ENCODE measurements around the gene ARMCX4. TPM values are rescaled to one million over a fixed set of nuclear protein-coding genes. Genes with fewer than 3 reads are reported as not detected.
A peak's percentile ranks its signal among the peaks of the same experiment; 100 is the strongest.

ARMCX4 gene
- total RNA-seq, result 10 to 100 TPM in 2 of 4 donors, 1 to 10 TPM in 2; 4.2 to 12.3 (median 8.4) TPM

- Histone ChIP-seq H3K27me3 (no peaks in the 10 kb centered on the region), H3K4me1 (peaks cover 0 to 6% (median 0%) of the 10 kb centered on the region in 4 donors), H3K27ac (replicated peaks in 1 of 4) (peak within 1 kb of the TSS; percentile 40 to 55 (median 50)), H3K36me3 (peaks cover 0 to 13% (median 3%) of the 10 kb centered on the region in 4 donors), H3K9me3 (no peaks in the 10 kb centered on the region), H3K4me3 (peak within 1 kb of the TSS; percentile 52 to 64 (median 54))
- WGBS, result 40% methylated on average over 30 of the region's 50 CpGs
- TF ChIP-seq POLR2AphosphoS5 (IDR thresholded peaks at IDR 0.05), result peak; percentile 36 to 62
- TF ChIP-seq, protein P1, sequence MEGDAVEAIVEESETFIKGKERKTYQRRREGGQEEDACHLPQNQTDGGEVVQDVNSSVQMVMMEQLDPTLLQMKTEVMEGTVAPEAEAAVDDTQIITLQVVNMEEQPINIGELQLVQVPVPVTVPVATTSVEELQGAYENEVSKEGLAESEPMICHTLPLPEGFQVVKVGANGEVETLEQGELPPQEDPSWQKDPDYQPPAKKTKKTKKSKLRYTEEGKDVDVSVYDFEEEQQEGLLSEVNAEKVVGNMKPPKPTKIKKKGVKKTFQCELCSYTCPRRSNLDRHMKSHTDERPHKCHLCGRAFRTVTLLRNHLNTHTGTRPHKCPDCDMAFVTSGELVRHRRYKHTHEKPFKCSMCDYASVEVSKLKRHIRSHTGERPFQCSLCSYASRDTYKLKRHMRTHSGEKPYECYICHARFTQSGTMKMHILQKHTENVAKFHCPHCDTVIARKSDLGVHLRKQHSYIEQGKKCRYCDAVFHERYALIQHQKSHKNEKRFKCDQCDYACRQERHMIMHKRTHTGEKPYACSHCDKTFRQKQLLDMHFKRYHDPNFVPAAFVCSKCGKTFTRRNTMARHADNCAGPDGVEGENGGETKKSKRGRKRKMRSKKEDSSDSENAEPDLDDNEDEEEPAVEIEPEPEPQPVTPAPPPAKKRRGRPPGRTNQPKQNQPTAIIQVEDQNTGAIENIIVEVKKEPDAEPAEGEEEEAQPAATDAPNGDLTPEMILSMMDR (IDR thresholded peaks at IDR 0.05), result no peak
- no peak for DNase-seq (ENCODE audit: extremely low spot score)
- intact Hi-C loops (cut with DNase I), result no loop called here
Observed at GRCh38 chrX:101485212-101485949, at the start of gene ARMCX4. Gene ARMCX4 (plus strand): TSS chrX:101485456. CDS start chrX:101488590, 3,134 bp downstream.

GRCh38 chrX:101442085-101442484 lies 43.2 kb upstream of the ARMCX4 start:
- intact Hi-C loops (cut with DNase I), result no loop called here
- no peak overlapping the region for H3K4me3 ChIP-seq
- no peaks in the 10 kb centered on the region for H3K4me1 ChIP-seq
- no peak overlapping the region for H3K27ac ChIP-seq (replicated peaks in 1 of 4)
- WGBS, result 75% methylated on average over 2 of the region's 2 CpGs
- TF ChIP-seq, protein P1 (IDR thresholded peaks at IDR 0.05), result no peak
- TF ChIP-seq POLR2AphosphoS5 (IDR thresholded peaks at IDR 0.05) (no peak), EP300 (IDR thresholded peaks at IDR 0.05) (no peak), POLR2A (IDR thresholded peaks at IDR 0.05; ENCODE audit: low read depth) (no peak)
- H3K9me3 ChIP-seq, result no peaks in the 10 kb centered on the region
- no peak for DNase-seq (ENCODE audit: extremely low spot score)
- peaks cover 4 to 38% (median 21%) of the 10 kb centered on the region in 4 donors for H3K36me3 ChIP-seq
- no peaks in the 10 kb centered on the region for H3K27me3 ChIP-seq

- Histone ChIP-seq H3K9me3 (no peaks in the 10 kb centered on the region), H3K27ac (replicated peaks in 1 of 4) (no peak overlapping the region), H3K4me1 (peaks cover 0 to 4% (median 0%) of the 10 kb centered on the region in 4 donors), H3K36me3 (peaks cover 0 to 25% (median 17%) of the 10 kb centered on the region in 4 donors), H3K27me3 (no peaks in the 10 kb centered on the region), H3K4me3 (no peak overlapping the region)
- TF ChIP-seq POLR2AphosphoS5 (IDR thresholded peaks at IDR 0.05) (no peak), POLR2A (IDR thresholded peaks at IDR 0.05; ENCODE audit: low read depth) (no peak)
- WGBS, result 92% methylated on average over 1 of the region's 1 CpG
- DNase-seq (ENCODE audit: extremely low spot score), result no peak
- intact Hi-C loops (cut with DNase I), result no loop called here
Observed at GRCh38 chrX:101449279-101449678, 36.0 kb upstream of the ARMCX4 start.

DNA sequence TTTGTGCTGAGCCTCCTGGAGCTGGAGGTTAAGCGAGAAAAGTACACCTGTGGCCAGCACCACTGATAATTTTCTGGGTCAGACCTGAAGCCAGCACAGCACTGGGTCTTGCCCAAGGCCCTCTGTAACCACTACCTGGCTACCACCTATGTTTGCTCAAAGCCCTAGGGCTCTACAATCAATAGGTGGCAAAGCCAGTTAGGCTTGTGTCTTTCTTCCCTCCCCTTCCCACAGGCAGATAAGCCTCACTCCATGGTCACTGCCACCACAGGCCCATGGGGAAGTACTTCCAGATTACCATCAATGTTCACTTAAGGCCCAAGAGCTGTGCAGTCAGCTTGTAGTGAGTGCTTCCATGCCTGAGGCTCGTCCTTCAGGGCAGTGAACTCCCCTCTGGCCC lies 35.2 kb upstream of the ARMCX4 start:
- peaks cover 0 to 4% (median 0%) of the 10 kb centered on the region in 4 donors for H3K4me1 ChIP-seq
- DNase-seq (ENCODE audit: extremely low spot score), result no peak
- no peak overlapping the region for H3K4me3 ChIP-seq
- intact Hi-C loops (cut with DNase I), result no loop called here
- TF ChIP-seq POLR2A (IDR thresholded peaks at IDR 0.05; ENCODE audit: low read depth) (no peak), POLR2AphosphoS5 (IDR thresholded peaks at IDR 0.05) (no peak), EP300 (IDR thresholded peaks at IDR 0.05) (no peak)
- TF ChIP-seq, protein P1 (IDR thresholded peaks at IDR 0.05), result no peak
- no peaks in the 10 kb centered on the region for H3K9me3 ChIP-seq
- H3K36me3 ChIP-seq, result peaks cover 0 to 25% (median 15%) of the 10 kb centered on the region in 4 donors
- H3K27me3 ChIP-seq, result no peaks in the 10 kb centered on the region
- 60% methylated on average over 1 of the region's 2 CpGs for WGBS
- no peak overlapping the region for H3K27ac ChIP-seq (replicated peaks in 1 of 4)

DNA sequence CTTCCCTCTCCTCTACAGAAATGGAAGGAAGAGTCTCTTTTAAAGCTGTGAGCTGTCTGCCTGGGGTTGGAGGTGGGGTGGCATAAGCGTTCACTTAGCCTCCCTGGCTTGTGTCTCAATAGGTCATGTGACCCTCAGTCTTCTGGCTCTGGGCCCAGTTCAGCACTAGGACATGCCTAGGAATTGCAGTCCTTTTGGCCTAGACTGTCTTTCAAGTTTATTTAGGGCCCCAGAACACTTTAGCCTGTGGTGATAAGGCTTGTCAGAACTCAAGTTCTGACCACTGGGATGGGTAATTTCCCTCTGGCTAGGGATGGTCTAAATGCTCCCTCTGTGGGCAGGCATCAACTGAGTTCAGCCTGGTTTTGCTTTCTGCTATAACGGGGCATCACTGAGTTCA lies 34.3 kb upstream of the ARMCX4 start:
- Histone ChIP-seq H3K9me3 (no peaks in the 10 kb centered on the region), H3K27ac (replicated peaks in 1 of 4) (no peak overlapping the region), H3K4me1 (peaks cover 0 to 4% (median 0%) of the 10 kb centered on the region in 4 donors), H3K36me3 (peaks cover 0 to 25% (median 18%) of the 10 kb centered on the region in 4 donors), H3K27me3 (no peaks in the 10 kb centered on the region), H3K4me3 (no peak overlapping the region)
- intact Hi-C loops (cut with DNase I), result no loop called here
- 50% methylated on average over 1 of the region's 2 CpGs for WGBS
- DNase-seq (ENCODE audit: extremely low spot score), result no peak
- TF ChIP-seq, protein P1 (IDR thresholded peaks at IDR 0.05), result no peak
- TF ChIP-seq POLR2AphosphoS5 (IDR thresholded peaks at IDR 0.05) (no peak), POLR2A (IDR thresholded peaks at IDR 0.05; ENCODE audit: low read depth) (no peak), EP300 (IDR thresholded peaks at IDR 0.05) (no peak)
